Mammary epithelial cell (primary cell): ENCODE results near the gene PLEKHA3.

Source experiments
- CTCF ChIP-seq, 2 donors: IDR thresholded peaks in 1 of 2; conservative IDR thresholded peaks in 1 of 2; 2 replicates each; pipeline ENCODE4 v1.5.1; 2011 to 2012; ENCODE audit warnings: inconsistent platforms in 2 of 2, low read length in 2 of 2, mild to moderate bottlenecking in 2 of 2, control low read depth in 1 of 2, low read depth in 1 of 2; ENCODE audit not compliant: insufficient read depth in 1 of 2; ENCODE audit errors: extremely low read depth in 1 of 2
- EZH2 ChIP-seq: IDR thresholded peaks from 2 replicates; pipeline ENCODE4 v1.6.1; 2012; ENCODE audit warnings: low read length, inconsistent platforms, borderline replicate concordance

- TF ChIP-seq CTCF (conservative IDR thresholded peaks at IDR 0.05 in 1 of 2, IDR thresholded peaks at IDR 0.05 in 1 of 2; ENCODE audit: extremely low read depth in 1 of 2, insufficient read depth in 1 of 2, low read depth in 1 of 2, low read length in 2 of 2) (no peak), EZH2 (no peak)
Measured at GRCh38 chr2:178523596-178524134, 43.4 kb downstream of the PLEKHA3 start.
